SU-DHL-6 (cell line): ENCODE measurements around the gene FRMPD2.

Experiments used
- H2AFZ ChIP-seq: fragments of 200-600 bp; sonication (generic); 2 replicates; pipeline ENCODE4 v1.6.1; 2014; ENCODE audit warnings: low read depth, mild to moderate bottlenecking, moderate library complexity, mixed read lengths, antibody characterized with exemption, low read length; ENCODE audit not compliant: severe bottlenecking
- H3F3A ChIP-seq: fragments of 200-600 bp; shearing (Covaris generic); 2 replicates; pipeline ENCODE4 v1.6.0; 2016; ENCODE audit warnings: antibody characterized with exemption, mild to moderate bottlenecking; ENCODE audit not compliant: insufficient read depth
- H3K27ac ChIP-seq: fragments of 200-600 bp; sonication (generic); 2 replicates; pipeline ENCODE4 v1.5.1; 2016; ENCODE audit warnings: low read depth, mild to moderate bottlenecking, low read length, moderate library complexity, mixed read lengths
- H3K27me3 ChIP-seq: fragments of 200-600 bp; sonication (generic), shearing (Covaris generic); 2 replicates; pipeline ENCODE4 v1.6.0; 2014; ENCODE audit warnings: mild to moderate bottlenecking, low read length
- H3K36me3 ChIP-seq: fragments of 200-600 bp; sonication (generic); 2 replicates; pipeline ENCODE4 v1.6.1; 2014; ENCODE audit warnings: mild to moderate bottlenecking, low read length, mixed read lengths
- H3K4me2 ChIP-seq: fragments of 300-600, 200-600 bp; shearing (Covaris generic), sonication (generic); 2 replicates; pipeline ENCODE4 v1.6.0; 2014; ENCODE audit warnings: low read length, low read depth, mild to moderate bottlenecking; ENCODE audit not compliant: poor library complexity, severe bottlenecking
- H3K4me3 ChIP-seq: fragments of 200-600 bp; sonication (generic); 2 replicates; pipeline ENCODE4 v1.5.1; 2014; ENCODE audit warnings: antibody characterized with exemption, low read length, mild to moderate bottlenecking, mixed read lengths; ENCODE audit not compliant: insufficient read depth, poor library complexity, severe bottlenecking
- H3K79me2 ChIP-seq: fragments of 200-600 bp; sonication (generic); 2 replicates; pipeline ENCODE4 v1.6.1; 2014; ENCODE audit warnings: mild to moderate bottlenecking, low read length, moderate library complexity; ENCODE audit not compliant: insufficient read depth
- H3K9ac ChIP-seq: fragments of 200-600 bp; sonication (generic); 2 replicates; pipeline ENCODE4 v1.7.0; 2014; ENCODE audit warnings: mild to moderate bottlenecking, low read length
- H3K9me2 ChIP-seq: fragments of 200-600 bp; sonication (generic); replicated peaks from 2 replicates; pipeline ENCODE4 v1.6.1; 2014; ENCODE audit warnings: low read length; ENCODE audit not compliant: insufficient read depth
- H3K9me3 ChIP-seq: fragments of 200-600 bp; sonication (generic); 2 replicates; pipeline ENCODE4 v1.6.1; 2014; ENCODE audit warnings: low read length, mixed read lengths; ENCODE audit not compliant: insufficient read depth
- H4K20me1 ChIP-seq: fragments of 200-600 bp; sonication (generic); 2 replicates; pipeline ENCODE4 v1.6.1; 2014; ENCODE audit warnings: low read depth, mild to moderate bottlenecking, antibody characterized with exemption, low read length, moderate library complexity, mixed read lengths
- CTCF ChIP-seq: fragments of 200-600 bp; sonication (generic); IDR thresholded peaks from one replicate; pipeline ENCODE4 v1.5.1; 2017; ENCODE audit warnings: antibody characterized with exemption, mild to moderate bottlenecking, low read length, moderate library complexity; ENCODE audit not compliant: insufficient read depth, poor library complexity, severe bottlenecking
- EZH2phosphoT487 ChIP-seq: fragments of 200-600 bp; sonication (generic), shearing (Covaris generic); conservative IDR thresholded peaks from 2 replicates; pipeline ENCODE4 v1.6.1; 2018; ENCODE audit warnings: mild to moderate bottlenecking, antibody characterized with exemption, low read length, moderate library complexity, mixed read lengths

FRMPD2 gene

GRCh38 chr10:48257407-48257961 is 17.0 kb downstream of the FRMPD2 start:
- Histone ChIP-seq H3K9me3 (no peaks in the 10 kb centered on the region), H2AFZ (no peak overlapping the region), H3K79me2 (no peaks in the 10 kb centered on the region), H3K4me2 (no peak overlapping the region), H3K36me3 (no peaks in the 10 kb centered on the region), H3K4me3 (no peak overlapping the region), H3K27me3 (no peaks in the 10 kb centered on the region), H3F3A (no peaks in the 10 kb centered on the region), H4K20me1 (no peaks in the 10 kb centered on the region), H3K27ac (no peak overlapping the region), H3K9ac (no peak overlapping the region), H3K9me2 (no peaks in the 10 kb centered on the region)
- no peak for TF ChIP-seq EZH2phosphoT487
- TF ChIP-seq CTCF, result no peak

- no peaks in the 10 kb centered on the region for H3K27me3 ChIP-seq
- no peak overlapping the region for H3K27ac ChIP-seq
- no peak overlapping the region for H3K9ac ChIP-seq
- no peaks in the 10 kb centered on the region for H3K36me3 ChIP-seq
- H4K20me1 ChIP-seq, result no peaks in the 10 kb centered on the region
- H3K9me3 ChIP-seq, result no peaks in the 10 kb centered on the region
- H3K4me3 ChIP-seq, result no peak overlapping the region
- no peak overlapping the region for H2AFZ ChIP-seq
- no peaks in the 10 kb centered on the region for H3K9me2 ChIP-seq
- H3F3A ChIP-seq, result no peaks in the 10 kb centered on the region
- H3K4me2 ChIP-seq, result no peak overlapping the region
- TF ChIP-seq EZH2phosphoT487, result no peak
- no peak for TF ChIP-seq CTCF
- no peaks in the 10 kb centered on the region for H3K79me2 ChIP-seq
Measured at GRCh38 chr10:48255722-48256121, 18.8 kb downstream of the FRMPD2 start.

GRCh38 chr10:48254750-48255512 is 19.6 kb downstream of the FRMPD2 start:
- Histone ChIP-seq H3K27me3 (no peaks in the 10 kb centered on the region), H3K4me3 (no peak overlapping the region), H4K20me1 (no peaks in the 10 kb centered on the region), H3K9me2 (no peaks in the 10 kb centered on the region), H3K79me2 (no peaks in the 10 kb centered on the region), H2AFZ (no peak overlapping the region), H3K27ac (no peak overlapping the region), H3K9me3 (no peaks in the 10 kb centered on the region), H3F3A (no peaks in the 10 kb centered on the region), H3K36me3 (no peaks in the 10 kb centered on the region), H3K4me2 (no peak overlapping the region), H3K9ac (no peak overlapping the region)
- TF ChIP-seq EZH2phosphoT487 (no peak), CTCF (no peak)
